Measurements from ENCODE around the gene GSTA4. TPM values are rescaled to one million over a fixed set of nuclear protein-coding genes. Genes with fewer than 3 reads are reported as not detected.

The GSTA4 gene
- polyA plus RNA-seq, 1 donor from 2014 or later: 764 TPM

GRCh38 chr6:53011979-53012378, 16.9 kb upstream of the GSTA4 start:
- H3K27me3 ChIP-seq (ENCODE audit: insufficient read depth, low read depth, low read length): no peaks in the 10 kb centered on the region

GRCh38 chr6:53010504-53010903, 15.4 kb upstream of the GSTA4 start:
- H3K27me3 ChIP-seq (ENCODE audit: insufficient read depth, low read depth, low read length): no peaks in the 10 kb centered on the region
- H2AFZ ChIP-seq (ENCODE audit: low read depth, low read length): no peak overlapping the region
- peaks cover 5% of the 10 kb centered on the region for H3K36me3 ChIP-seq (ENCODE audit: insufficient read depth, low read length)
- H3F3A ChIP-seq (ENCODE audit: insufficient read depth, low read length, poor library complexity, severe bottlenecking): no peaks in the 10 kb centered on the region
- H3K4me3 ChIP-seq (ENCODE audit: low read length): no peak overlapping the region
- no peak overlapping the region for H3K4me2 ChIP-seq (ENCODE audit: low read length)
- no peaks in the 10 kb centered on the region for H3K9me2 ChIP-seq (ENCODE audit: insufficient read depth, low read length)
- no peaks in the 10 kb centered on the region for H3K9me3 ChIP-seq (ENCODE audit: low read length)
- H3K9ac ChIP-seq (ENCODE audit: low read length): no peak overlapping the region
- no peaks in the 10 kb centered on the region for H4K20me1 ChIP-seq (ENCODE audit: insufficient read depth)
- no peak overlapping the region for H3K27ac ChIP-seq (ENCODE audit: low read length)
- H3K79me2 ChIP-seq (replicated peaks; ENCODE audit: insufficient read depth, low read length): no peaks in the 10 kb centered on the region
- TF ChIP-seq CTCF (IDR thresholded peaks at IDR 0.05; ENCODE audit: poor library complexity, severe bottlenecking): no peak
- TF ChIP-seq TAF1 (IDR thresholded peaks at IDR 0.05; ENCODE audit: low read depth): no peak
- TF ChIP-seq SMC3 (conservative IDR thresholded peaks at IDR 0.05; ENCODE audit: poor library complexity): no peak
- no peak for TF ChIP-seq EP300 (conservative IDR thresholded peaks at IDR 0.05; ENCODE audit: poor library complexity, severe bottlenecking)
- TF ChIP-seq EZH2 (IDR thresholded peaks at IDR 0.05; ENCODE audit: borderline replicate concordance, insufficient read depth, low read length, poor library complexity, severe bottlenecking): no peak
- TF ChIP-seq POLR2AphosphoS5 (IDR thresholded peaks at IDR 0.05): no peak
- TF ChIP-seq REST (IDR thresholded peaks at IDR 0.05; ENCODE audit: borderline replicate concordance): no peak

More at GRCh38 chr6:53011979-53012378, 16.9 kb upstream of the GSTA4 start:
- no peaks in the 10 kb centered on the region for H4K20me1 ChIP-seq (ENCODE audit: insufficient read depth)
- H2AFZ ChIP-seq (ENCODE audit: low read depth, low read length): no peak overlapping the region
- no peaks in the 10 kb centered on the region for H3K79me2 ChIP-seq (replicated peaks; ENCODE audit: insufficient read depth, low read length)
- no peak overlapping the region for H3K4me3 ChIP-seq (ENCODE audit: low read length)
- no peak overlapping the region for H3K27ac ChIP-seq (ENCODE audit: low read length)
- H3K36me3 ChIP-seq (ENCODE audit: insufficient read depth, low read length): peaks cover 5% of the 10 kb centered on the region
- no peak for TF ChIP-seq TAF1 (IDR thresholded peaks at IDR 0.05; ENCODE audit: low read depth)
- no peak for TF ChIP-seq SMC3 (conservative IDR thresholded peaks at IDR 0.05; ENCODE audit: poor library complexity)
- no peak for TF ChIP-seq POLR2AphosphoS5 (IDR thresholded peaks at IDR 0.05)
- no peak for TF ChIP-seq RAD21 (conservative IDR thresholded peaks at IDR 0.05)
- no peak for TF ChIP-seq EZH2 (IDR thresholded peaks at IDR 0.05; ENCODE audit: borderline replicate concordance, insufficient read depth, low read length, poor library complexity, severe bottlenecking)
- TF ChIP-seq MXI1 (conservative IDR thresholded peaks at IDR 0.05; ENCODE audit: poor library complexity, severe bottlenecking): no peak
- no peak for TF ChIP-seq EP300 (conservative IDR thresholded peaks at IDR 0.05; ENCODE audit: poor library complexity, severe bottlenecking)
- no peak for TF ChIP-seq CTCF (IDR thresholded peaks at IDR 0.05; ENCODE audit: poor library complexity, severe bottlenecking)
- TF ChIP-seq REST (IDR thresholded peaks at IDR 0.05; ENCODE audit: borderline replicate concordance): no peak
- no peaks in the 10 kb centered on the region for H3F3A ChIP-seq (ENCODE audit: insufficient read depth, low read length, poor library complexity, severe bottlenecking)
- no peak overlapping the region for H3K4me2 ChIP-seq (ENCODE audit: low read length)
- no peak overlapping the region for H3K9ac ChIP-seq (ENCODE audit: low read length)
- H3K9me2 ChIP-seq (ENCODE audit: insufficient read depth, low read length): no peaks in the 10 kb centered on the region
- no peaks in the 10 kb centered on the region for H3K9me3 ChIP-seq (ENCODE audit: low read length)

Measured in neural cell (in vitro differentiated cells).